Testis (tissue), 2 donors: ENCODE results near the gene PTPN7.

ENCODE experiments used
- POLR2A ChIP-seq: fragments of 450-650 bp; IDR thresholded peaks from one replicate; pipeline ENCODE4 v1.6.1; 2017; ENCODE audit warnings: antibody characterized with exemption, mild to moderate bottlenecking, moderate library complexity
- TF ChIP-seq, protein P1 (sequence below), 3 experiments: fragments of 450-650 bp in 2 of 3; fragments of 200-600 bp in 1 of 3; sonication (generic) in 1 of 3; IDR thresholded peaks; one replicate each; pipeline ENCODE4 v1.5.1; 2016 to 2019; ENCODE audit warnings: antibody characterized with exemption in 3 of 3, mild to moderate bottlenecking in 2 of 3, moderate library complexity in 1 of 3

DNA sequence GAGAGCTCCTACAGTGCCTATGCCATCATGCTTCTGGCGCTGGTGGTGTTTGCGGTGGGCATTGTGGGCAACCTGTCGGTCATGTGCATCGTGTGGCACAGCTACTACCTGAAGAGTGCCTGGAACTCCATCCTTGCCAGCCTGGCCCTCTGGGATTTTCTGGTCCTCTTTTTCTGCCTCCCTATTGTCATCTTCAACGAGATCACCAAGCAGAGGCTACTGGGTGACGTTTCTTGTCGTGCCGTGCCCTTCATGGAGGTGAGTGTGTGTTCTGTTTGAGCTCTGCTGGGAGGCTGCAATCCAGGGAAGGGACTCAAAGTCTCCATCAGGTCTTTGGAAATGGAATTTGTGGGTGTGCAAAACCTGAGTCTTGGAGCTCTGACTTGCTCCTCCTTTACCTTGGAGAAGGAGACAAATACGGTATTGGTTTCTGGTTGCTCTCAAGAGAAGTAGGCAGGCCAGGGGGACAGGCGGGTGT lies 37.0 kb downstream of the PTPN7 start:
- TF ChIP-seq, protein P1, sequence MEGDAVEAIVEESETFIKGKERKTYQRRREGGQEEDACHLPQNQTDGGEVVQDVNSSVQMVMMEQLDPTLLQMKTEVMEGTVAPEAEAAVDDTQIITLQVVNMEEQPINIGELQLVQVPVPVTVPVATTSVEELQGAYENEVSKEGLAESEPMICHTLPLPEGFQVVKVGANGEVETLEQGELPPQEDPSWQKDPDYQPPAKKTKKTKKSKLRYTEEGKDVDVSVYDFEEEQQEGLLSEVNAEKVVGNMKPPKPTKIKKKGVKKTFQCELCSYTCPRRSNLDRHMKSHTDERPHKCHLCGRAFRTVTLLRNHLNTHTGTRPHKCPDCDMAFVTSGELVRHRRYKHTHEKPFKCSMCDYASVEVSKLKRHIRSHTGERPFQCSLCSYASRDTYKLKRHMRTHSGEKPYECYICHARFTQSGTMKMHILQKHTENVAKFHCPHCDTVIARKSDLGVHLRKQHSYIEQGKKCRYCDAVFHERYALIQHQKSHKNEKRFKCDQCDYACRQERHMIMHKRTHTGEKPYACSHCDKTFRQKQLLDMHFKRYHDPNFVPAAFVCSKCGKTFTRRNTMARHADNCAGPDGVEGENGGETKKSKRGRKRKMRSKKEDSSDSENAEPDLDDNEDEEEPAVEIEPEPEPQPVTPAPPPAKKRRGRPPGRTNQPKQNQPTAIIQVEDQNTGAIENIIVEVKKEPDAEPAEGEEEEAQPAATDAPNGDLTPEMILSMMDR (IDR thresholded peaks at IDR 0.05): no peak
- no peak for TF ChIP-seq POLR2A
